ENCODE results near the gene SP3. TPM values are rescaled to one million over a fixed set of nuclear protein-coding genes. Genes with fewer than 3 reads are reported as not detected.

Gene SP3
- total and polyA plus RNA-seq, 9 of the 15 experiments (the other 6 are each of a cell fraction or from before 2014, with no cell fraction given): 12.0 to 106 (median 74.9) TPM

DNA sequence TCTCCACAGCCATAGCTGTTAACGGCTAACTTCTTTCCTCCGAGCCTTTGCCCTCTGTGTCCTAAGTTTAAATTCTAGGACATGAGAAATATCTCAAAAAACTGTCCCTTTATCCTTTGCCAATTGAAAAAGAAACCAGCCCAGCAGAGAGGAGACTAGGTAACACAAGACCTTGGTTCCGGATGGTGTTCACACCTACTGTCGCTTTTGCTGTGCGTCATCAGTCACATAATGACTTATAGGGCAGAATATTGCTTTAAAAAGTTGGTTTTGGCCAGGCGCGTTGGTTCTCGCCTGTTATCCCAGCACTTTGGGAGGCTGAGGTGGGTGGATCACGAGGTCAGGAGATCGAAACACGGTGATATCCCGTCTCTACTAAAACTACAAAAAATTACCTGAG is 66.2 kb downstream of the SP3 start:
- no peak for DNase-seq (ENCODE audit: extremely low read depth in 1 of 4, low spot score in 3 of 4)
- no peak overlapping the region for H3K9ac ChIP-seq (ENCODE audit: insufficient read depth in 1 of 2, low read depth in 2 of 2, low read length in 2 of 2)
- H2AFZ ChIP-seq (ENCODE audit: low read depth, low read length): no peak overlapping the region
- 82% methylated on average over 12 of the region's 12 CpGs for WGBS (ENCODE audit: insufficient coverage, low coverage, missing lambda C conversion rate)
- intact Hi-C loops (cut with micrococcal nuclease): no loop called here
- H3K36me3 ChIP-seq (ENCODE audit: control insufficient read depth, insufficient read depth, low read length): no peaks in the 10 kb centered on the region
- no peak; the same call in 2 of the 3 replicates for ATAC-seq
- ChIA-PET POLR2A (interaction anchor here (0.6 kb wide), 1 partner anchor 102 kb away, joined by 3 read pairs; no protein-coding TSS in a partner anchor), CTCF (ENCODE audit: low intra/inter-chr PET ratio) (no interaction called here)
- H3K4me3 ChIP-seq: no peak overlapping the region
- H3K79me2 ChIP-seq (ENCODE audit: control insufficient read depth, insufficient read depth, low read length): no peaks in the 10 kb centered on the region
- TF ChIP-seq, protein P1, sequence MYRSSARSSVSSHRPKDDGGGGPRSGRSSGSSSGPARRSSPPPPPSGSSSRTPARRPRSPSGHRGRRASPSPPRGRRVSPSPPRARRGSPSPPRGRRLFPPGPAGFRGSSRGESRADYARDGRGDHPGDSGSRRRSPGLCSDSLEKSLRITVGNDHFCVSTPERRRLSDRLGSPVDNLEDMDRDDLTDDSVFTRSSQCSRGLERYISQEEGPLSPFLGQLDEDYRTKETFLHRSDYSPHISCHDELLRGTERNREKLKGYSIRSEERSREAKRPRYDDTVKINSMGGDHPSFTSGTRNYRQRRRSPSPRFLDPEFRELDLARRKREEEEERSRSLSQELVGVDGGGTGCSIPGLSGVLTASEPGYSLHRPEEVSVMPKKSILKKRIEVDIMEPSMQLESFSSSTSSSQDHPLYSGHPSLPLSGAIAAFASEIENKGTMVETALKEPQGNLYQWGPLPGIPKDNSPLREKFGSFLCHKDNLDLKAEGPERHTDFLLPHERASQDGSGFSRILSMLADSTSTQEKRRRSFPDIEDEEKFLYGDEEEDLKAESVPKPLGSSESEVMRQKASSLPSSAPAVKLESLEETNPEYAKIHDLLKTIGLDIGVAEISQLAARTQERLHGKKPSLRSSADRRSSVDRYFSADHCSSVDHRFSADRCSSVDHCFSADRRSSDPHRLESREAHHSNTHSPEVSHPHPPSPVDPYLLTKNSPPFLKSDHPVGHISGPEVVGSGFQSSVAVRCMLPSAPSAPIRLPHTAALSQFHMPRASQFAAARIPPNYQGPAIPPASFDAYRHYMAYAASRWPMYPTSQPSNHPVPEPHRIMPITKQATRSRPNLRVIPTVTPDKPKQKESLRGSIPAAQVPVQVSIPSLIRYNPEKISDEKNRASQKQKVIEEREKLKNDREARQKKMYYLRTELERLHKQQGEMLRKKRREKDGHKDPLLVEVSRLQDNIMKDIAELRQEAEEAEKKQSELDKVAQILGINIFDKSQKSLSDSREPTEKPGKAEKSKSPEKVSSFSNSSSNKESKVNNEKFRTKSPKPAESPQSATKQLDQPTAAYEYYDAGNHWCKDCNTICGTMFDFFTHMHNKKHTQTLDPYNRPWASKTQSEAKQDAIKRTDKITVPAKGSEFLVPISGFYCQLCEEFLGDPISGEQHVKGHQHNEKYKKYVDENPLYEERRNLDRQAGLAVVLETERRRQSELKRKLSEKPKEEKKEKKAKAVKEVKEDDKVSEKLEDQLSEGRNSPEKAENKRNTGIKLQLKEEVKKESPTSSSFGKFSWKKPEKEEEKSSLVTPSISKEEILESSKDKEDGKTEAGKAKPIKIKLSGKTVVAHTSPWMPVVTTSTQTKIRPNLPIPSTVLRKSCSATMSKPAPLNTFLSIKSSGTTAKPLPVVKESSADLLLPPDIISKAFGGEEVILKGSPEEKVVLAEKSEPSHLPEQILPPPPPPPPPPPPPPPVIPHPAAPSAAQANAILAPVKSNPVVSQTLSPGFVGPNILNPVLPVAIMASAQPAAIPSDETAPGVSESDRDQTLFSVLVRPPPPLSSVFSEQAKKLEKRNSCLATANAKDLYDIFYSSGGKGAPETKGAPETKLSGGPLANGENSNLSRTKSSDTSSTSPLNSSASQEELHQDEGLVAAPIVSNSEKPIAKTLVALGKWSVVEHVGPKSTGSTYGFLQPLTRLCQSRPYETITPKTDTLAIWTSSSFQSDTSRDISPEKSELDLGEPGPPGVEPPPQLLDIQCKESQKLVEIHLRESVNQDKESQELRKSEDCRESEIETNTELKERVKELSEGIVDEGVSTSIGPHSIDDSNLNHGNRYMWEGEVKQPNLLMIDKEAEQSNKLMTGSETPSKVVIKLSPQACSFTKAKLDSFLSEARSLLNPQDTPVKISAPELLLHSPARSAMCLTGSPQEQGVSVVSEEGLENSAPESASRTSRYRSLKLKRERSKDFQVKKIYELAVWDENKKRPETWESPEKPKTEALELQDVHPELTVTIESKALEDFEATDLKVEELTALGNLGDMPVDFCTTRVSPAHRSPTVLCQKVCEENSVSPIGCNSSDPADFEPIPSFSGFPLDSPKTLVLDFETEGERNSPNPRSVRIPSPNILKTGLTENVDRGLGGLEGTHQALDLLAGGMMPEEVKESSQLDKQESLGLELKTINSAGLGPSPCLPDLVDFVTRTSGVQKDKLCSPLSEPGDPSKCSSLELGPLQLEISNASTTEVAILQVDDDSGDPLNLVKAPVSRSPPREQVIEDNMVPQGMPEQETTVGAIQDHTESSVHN (IDR thresholded peaks at IDR 0.05; ENCODE audit: borderline replicate concordance in 1 of 2, low read depth in 1 of 2): no peak
- TF ChIP-seq DPF2 (IDR thresholded peaks at IDR 0.05): no peak
- TF ChIP-seq NFATC3 (IDR thresholded peaks at IDR 0.05): no peak
- 0 out of 2 replicates have a peak, but pooled peaks have one; percentile 11 for TF ChIP-seq POLR2AphosphoS2 (IDR thresholded peaks at IDR 0.05; ENCODE audit: low read length)
- no peaks in the 10 kb centered on the region for H3K9me3 ChIP-seq (replicated peaks; ENCODE audit: control insufficient read depth, insufficient read depth, low read depth, low read length)
- no peak overlapping the region for H3K4me2 ChIP-seq (ENCODE audit: insufficient read depth, low read length)
- H4K20me1 ChIP-seq (replicated peaks; ENCODE audit: control insufficient read depth, insufficient read depth, low read length): no peaks in the 10 kb centered on the region
- no peak overlapping the region for H3K27ac ChIP-seq (ENCODE audit: extremely low read depth, low read depth, low read length)
- no peaks in the 10 kb centered on the region for H3K4me1 ChIP-seq (replicated peaks in 1 of 2; ENCODE audit: control insufficient read depth in 2 of 2, insufficient read depth in 2 of 2, low read length in 2 of 2)
- in situ Hi-C loops (cut with MboI): no loop called here
- H3K9me1 ChIP-seq (ENCODE audit: control insufficient read depth, insufficient read depth, low read length): no peaks in the 10 kb centered on the region
- no TSS peak for BruUV-seq (replicated peaks)
- FAIRE-seq: no peak
- H3K27me3 ChIP-seq (ENCODE audit: control insufficient read depth in 2 of 2, insufficient read depth in 2 of 2, low read length in 2 of 2): no peaks in the 10 kb centered on the region

Measured in K562 (cell line).